NCI-H446 treated with DMSO at 0.1 percent for 48 hours (cell line): ENCODE data around the gene TRIM22.
"Not testable (repeated sequence)": the region's sequence is repeated elsewhere in the genome, so short reads cannot be mapped to it uniquely, and the experiment has no call there.

Experiments
- DNase-seq: peaks from one replicate; lab custom pipeline; 2025; lab: John Stamatoyannopoulos, UW

The TRIM22 gene, protein sequence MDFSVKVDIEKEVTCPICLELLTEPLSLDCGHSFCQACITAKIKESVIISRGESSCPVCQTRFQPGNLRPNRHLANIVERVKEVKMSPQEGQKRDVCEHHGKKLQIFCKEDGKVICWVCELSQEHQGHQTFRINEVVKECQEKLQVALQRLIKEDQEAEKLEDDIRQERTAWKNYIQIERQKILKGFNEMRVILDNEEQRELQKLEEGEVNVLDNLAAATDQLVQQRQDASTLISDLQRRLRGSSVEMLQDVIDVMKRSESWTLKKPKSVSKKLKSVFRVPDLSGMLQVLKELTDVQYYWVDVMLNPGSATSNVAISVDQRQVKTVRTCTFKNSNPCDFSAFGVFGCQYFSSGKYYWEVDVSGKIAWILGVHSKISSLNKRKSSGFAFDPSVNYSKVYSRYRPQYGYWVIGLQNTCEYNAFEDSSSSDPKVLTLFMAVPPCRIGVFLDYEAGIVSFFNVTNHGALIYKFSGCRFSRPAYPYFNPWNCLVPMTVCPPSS

DNA sequence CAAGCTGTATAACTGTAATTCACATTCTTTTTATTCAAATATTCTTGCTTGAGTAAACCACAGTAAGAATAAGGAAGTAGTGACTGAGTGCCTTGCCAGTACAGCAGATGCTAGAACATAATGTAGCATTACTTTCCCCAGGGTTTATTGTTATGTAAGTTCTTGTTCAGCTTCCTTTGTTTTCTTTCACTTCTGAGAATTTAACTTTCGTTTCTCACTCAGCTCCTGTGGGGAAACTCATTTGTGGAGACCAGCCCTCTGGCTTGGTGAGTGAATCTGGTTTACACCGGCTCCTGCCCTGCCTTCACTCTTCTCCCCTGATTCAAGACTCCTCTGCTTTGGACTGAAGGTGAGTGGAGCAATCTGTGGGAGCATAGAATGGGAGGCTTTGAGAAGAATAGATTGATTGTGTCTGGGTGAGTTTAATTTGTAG lies at the start of gene TRIM22:
Gene TRIM22, plus strand, starts transcription at position 240 of the 433 bp plus-strand sequence. CDS start 6,443 bp downstream, outside the sequence.
- DNase-seq = no peak

DNA sequence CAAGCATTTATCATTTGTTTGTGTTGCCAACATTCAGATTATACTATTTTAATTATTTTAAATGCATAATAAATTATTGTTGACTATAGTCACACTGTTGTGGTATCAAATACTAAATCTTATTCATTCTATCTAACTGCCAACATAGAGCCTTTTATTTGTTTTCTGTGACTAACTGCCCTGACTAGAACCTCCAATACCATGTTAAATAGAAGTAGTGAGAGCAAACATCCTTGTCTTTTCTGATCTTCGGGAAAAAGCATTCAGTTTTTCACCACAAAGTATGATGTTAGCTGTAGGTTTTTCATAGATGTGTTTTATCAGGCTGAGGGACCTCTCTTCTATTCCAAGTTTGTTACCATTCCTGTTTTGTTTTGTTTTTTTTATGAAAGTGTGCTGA lies 49.6 kb upstream of the TRIM22 start:
- DNase-seq = no peak

DNA sequence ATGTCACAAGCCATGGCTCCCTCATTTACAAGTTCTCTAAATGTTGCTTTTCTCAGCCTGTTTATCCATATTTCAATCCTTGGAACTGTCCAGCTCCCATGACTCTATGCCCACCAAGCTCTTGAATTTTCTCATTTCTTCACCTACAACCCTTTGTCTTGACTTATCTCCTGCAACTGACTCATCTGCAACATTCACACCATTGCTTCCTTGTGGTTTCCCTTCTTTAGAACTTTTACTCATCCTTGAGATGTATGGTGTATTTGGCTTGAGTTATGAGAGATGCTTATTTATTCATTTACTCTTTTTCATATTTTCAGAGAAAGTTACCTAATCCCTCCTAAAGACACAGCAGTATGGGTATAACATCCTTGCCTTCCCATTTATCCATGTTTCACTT lies 46.0 kb upstream of the TRIM22 start:
- no peak for DNase-seq

DNA sequence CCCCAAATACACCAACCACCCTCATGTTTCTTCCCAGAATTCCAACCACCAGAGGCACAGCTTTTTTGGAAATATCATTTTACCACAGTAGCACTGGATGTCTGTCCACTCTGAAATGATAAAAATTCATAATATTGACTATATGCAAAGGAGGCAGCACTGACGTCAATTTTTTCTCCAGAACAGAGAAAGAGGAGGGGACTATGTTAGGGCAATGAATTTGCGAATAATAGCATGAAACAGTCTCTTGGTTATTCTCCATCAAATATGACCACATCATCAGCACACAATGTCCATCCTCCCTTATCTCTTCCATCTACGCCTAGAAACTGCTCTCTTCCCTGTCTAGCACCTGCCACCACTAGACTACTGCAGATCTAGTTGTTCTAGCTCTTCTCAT lies 43.5 kb upstream of the TRIM22 start:
- no peak for DNase-seq

DNA sequence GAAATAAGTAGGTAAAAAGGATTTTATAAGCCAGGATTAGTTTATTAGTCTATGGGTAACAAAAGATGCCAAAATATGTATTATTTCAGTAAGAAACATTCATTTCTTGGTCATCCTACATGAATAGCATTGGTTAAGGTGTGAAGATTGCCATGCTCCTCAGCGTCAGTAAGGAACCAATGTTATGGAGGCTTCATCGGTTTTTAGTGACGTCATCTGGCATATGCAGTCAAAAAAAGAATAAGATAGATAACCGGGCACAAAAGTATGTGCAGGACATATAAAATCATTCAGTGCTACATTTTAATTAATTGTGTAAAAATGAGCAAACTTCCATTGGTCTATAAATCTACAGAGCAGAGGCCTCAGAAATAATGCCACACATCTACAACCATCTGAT lies 34.1 kb upstream of the TRIM22 start:
- no peak for DNase-seq

DNA sequence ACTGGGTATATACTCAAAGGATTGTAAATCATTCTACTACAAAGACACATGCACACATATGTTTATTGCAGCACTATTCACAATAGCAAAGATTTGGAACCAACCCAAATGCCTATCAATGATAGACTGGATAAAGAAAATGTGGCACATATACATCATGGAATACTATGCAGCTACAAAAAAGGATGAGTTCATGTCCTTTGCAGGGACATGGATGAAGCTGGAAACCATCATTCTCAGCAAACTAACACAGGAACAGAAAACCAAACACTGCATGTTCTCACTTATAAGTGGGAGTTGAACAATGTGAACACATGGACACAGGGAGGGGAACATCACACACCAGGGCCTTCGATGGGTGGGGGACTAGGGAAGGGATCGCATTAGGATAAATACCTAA lies 32.6 kb upstream of the TRIM22 start:
- not testable (repeated sequence) for DNase-seq

DNA sequence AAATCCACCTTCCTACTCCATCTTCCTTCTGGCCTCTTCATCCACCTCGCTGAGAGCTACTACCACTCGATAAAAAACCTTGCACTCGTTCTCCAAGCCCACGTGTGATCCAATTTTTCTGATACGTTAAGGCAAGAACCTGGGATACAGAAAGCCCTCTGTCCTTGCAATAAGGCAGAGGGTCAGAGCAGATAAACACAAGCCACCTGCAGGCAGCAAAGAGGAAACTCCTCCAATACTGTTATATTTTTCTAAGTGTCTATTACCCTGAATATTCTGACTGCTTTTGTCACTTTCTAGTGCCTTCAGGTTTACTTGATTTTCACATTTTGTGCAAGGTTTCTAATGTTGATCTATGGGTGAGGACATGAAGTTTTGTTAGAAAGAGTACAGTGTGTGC lies 31.3 kb upstream of the TRIM22 start:
- no peak for DNase-seq

DNA sequence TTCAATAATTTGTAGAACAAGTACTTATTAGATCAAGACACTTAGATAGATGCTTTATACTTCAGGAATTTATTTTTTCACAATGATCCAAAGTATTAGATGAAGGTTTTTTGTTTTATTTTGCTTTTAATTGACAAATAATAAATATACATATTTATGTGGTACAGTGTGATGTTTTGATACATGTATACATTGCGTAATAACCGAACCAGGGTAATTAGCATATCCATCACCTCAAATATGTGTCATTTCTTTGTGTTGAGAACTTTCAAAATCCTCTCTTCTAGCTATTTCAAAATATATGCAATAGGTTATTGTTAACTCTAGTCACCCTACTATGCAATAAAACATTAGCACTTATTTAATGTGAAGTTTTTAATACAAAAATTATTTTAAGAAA lies 26.1 kb upstream of the TRIM22 start:
- DNase-seq = no peak

DNA sequence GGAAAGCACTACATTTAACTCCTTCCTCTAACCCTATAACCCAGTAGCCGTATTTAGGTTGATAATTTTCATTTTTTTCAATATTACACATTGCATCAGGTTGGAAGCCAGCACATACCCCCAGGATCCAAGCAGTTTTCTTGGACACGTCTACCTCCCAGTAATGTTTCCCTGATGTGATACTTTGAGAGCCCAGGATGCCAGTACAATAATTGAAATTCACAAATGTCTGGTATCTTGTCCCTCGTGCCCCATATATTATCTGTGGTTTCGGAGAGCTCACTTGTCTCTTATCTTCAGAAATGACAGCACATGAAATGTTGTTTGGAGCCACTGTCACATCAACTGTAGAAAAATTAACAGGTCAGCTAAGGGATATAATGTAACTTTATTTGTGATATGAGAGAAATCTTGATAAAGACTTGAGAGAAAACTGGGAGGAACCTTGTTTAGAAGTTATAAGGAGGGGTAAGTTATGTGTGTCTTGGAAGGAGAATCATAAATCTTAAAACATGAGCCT lies 24.5 kb upstream of the TRIM22 start:
- no peak for DNase-seq

DNA sequence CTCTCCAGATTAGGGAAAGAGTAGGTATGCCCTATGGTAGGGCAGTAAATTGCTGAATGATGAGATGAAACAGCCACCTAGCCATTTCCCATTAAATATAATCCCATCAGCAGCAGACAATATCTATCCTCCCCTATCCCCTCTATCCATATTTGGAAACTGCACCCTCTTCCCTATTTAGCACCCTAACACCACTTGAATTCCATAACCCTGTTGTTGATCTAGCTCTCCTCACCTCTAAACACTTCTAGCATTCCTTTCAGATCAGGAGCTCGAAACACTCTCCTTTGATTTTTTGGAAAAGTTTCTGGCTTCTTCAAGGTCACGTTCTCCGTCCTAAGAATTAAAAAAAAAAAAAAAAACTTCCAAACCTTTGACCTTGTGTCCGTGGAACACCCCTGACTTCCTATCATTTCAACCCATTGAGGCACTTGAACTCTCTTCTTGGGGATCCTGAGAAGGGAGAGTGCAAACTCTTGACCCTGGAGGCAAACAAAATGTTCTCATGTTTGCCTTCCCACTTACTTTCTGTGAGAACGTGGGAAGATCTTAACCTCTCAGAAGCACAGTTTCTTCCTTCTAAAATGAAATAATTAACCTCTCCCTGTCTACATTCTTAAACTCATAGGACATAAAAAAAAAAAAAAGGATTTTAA lies 23.7 kb upstream of the TRIM22 start:
- no peak for DNase-seq

DNA sequence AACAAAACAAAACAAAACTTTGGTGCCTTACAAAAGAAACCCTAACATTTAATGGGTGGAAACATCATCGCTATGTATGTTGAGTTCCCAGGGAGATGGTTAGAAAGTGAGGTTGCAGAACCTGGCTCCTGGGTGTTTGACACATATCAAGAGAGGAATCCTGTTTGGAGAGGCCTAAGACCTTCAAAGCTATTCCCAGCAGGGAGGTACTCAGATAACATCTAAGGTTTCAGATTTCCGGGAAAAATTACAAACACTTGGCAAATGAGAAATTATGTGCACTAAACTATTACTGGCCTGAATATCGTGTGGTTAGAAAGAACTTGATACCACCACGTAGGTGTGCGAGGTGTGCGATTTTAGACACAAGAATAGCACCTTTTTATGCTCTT lies 23.2 kb upstream of the TRIM22 start:
- DNase-seq = no peak

DNA sequence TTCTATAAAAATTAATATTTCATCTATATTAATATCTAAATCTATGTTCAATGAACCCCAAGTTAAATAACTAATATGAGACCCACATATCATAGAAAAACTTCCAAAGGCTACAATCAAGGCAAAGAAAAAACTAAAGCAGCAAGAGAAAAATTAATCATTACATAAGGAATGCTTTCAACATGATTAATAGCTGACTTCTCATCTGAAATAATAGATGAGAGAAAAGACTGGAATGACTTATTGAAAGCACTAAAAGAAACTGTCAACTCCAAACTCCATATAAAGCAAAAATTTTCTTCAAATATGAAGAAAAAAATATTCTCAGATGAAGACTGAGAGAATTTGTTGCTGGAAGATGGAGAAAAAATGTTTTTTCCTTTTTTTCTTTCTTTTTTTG lies 17.8 kb upstream of the TRIM22 start:
- DNase-seq = no peak

DNA sequence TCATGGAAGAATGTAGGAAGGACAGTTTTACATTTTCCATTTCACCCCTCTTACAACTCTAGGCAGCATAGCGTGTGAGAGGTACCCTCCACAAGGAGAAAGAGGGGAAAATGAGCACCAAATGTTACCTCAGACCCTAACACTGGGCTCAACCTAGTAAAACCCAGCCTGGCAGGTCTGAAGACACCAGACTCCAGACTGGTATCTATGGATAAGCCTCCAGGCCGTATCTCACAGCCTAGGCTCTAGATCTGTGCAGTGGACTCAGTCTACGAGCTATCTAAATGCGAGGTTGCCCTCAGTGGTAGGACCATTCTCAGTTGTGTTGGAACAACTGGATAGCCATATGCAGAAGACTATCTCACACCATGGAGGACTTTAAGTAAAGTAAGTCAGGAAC lies 15.2 kb upstream of the TRIM22 start:
- no peak for DNase-seq

DNA sequence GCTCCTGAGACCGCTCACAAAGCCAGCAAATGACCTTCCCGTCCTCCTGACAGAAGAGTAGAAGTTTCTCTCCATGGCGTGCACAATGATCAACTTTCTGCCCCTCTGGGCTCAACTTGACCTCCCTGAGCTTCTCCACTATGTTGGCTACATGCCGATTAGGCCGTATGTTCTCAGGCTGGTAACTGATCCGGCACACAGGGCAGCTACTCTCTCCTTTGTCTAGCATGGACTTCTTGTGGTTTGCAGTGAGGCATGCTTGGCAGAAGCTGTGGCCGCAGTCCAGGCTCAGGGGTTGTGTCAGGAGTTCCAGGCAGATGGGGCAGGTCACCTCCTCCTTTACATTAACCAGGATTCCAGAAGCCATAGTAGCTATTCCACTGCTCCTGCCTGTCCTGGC lies 9.8 kb upstream of the TRIM22 start:
- DNase-seq = no peak

DNA sequence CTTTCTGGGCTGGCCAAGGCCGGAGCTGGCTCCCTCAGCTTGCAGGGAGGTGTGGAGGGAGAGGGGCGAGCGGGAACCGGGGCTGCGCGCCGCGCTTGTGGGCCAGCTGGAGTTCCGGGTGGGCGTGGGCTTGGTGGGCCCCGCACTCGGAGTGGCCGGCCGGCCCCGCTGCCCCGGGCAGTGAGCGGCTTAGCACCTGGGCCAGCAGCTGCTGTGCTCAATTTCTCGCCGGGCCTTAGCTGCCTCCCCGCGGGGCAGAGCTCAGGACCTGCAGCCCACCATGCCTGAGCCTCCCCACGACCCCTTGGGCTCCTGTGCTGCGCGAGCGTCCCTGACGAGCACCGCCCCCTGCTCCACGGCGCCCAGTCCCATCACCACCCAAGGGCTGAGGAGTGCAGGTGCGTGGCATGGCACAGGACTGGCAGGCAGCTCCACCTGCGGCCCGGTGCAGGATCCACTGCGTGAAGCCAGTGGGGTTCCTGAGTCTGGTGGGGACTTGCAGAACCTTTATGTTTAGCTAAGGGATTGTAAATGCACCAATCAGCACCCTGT lies 6.6 kb upstream of the TRIM22 start:
- DNase-seq = not testable (repeated sequence)

DNA sequence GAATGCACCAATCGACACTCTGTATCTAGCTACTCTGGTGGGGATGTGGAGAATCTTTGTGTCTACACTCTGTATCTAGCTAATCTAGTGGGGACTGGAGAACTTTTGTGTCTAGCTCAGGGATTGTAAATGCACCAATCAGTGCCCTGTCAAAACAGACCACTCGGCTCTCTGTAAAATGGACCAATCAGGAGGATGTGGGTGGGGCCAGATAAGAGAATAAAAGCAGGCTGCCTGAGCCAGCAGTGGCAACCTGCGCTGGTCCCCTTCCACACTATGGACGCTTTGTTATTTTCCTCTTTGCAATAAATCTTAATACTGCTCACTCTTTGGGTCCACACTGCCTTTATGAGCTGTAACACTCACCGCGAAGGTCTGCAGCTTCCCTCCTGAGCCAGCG lies 6.0 kb upstream of the TRIM22 start:
- DNase-seq = not testable (repeated sequence)

DNA sequence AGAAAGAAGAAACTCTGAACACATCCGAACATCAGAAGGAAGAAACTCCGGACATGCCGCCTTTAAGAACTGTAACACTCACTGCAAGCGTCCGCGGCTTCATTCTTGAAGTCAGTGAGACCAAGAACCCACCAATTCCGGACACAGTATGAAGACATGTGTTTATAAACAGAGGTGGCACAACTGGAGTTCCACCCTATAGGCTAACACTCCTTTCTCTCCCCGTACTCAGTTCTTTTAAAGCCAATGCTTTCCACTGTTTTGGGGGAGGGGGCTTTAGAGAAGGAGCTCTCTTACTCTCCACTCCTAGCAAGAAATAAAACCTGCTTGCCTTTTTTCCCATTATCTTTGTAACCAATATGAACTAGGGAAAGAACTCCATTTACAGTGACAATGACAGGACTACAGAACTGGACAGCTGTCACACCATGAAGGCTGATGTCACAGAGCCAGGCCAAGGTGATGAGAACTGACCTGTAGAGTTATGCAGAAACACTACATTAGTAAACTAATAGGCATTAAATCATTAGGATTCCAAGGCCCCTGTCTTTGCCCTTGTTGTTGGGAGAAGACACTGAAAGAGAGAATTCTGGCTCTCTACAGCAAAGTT lies 5.4 kb upstream of the TRIM22 start:
- no peak for DNase-seq

DNA sequence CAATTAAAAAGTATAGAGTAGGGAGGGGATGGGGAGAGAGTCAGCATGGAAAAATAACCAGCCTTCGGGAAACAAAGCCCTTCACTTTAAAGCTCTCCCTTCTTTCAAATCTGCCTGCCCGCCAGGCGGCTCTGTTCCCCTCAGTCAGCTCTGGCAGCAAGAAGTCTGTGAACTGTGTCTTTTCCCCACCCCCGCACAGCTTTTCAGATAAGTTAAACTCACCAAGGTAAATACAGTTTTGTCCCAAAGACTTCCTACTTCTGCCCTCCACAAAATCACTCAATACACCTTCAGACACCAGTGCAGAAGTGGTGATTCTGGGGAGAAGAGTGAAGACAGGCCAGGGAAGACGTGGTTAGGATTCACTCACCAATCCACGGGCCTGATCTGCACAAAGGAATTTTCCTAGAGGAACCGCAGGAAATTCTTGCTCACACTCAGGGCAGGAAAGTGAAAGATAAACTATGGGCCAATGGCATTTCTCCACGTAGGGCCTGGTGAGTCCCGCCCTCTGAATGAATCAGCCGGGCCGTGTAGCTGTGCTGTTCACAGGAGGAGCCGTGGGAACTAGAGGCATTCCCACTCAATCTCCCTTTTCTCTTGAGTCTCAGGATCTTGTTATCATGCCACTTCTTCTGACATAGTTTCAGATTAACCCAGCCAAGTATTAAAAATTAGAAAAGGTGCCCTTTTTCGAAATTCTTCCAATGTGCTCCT lies 4.8 kb upstream of the TRIM22 start, which contains the start of gene TRIM5:
Gene TRIM5, minus strand, starts transcription at position 429 of the 717 bp plus-strand sequence. CDS start 4,897 bp downstream, outside the sequence.
- no peak for DNase-seq

DNA sequence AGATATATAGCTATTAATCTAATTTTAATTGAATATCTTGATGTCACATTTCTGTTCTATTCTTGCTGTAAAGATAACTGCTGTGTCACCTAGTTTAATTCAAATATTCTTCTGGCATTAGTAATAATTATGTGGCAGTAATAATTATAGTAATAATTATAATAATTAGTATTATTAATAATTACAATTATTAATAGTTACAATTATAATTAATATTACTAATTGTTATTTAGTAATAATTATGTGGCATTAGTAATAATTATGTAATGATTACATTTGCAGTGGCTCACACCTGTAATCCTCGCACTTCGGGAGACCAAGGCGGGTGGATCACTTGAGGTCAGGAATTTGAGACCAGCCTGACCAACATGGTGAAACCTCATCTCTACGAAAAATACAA lies 3.2 kb upstream of the TRIM22 start:
- DNase-seq = no peak

DNA sequence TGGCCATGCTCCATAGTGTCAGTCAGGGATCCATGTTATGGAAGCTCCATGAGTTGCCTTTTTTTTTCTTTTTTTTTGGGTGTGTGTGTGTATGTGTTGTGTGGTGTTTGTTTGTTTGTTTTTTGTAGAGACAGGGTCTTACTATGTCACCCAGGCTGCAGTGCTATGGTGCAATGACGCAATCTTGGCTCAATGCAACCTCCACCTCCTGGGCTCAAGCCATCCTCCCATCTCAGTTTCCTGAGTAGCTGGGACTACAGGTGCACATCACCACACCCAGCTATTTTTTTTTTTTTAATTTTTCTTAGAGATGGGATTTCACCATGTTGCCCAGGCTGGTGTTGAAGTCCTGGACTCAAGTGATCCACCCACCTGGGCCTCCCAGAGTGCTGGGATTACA lies 1.1 kb upstream of the TRIM22 start:
- no peak for DNase-seq

DNA sequence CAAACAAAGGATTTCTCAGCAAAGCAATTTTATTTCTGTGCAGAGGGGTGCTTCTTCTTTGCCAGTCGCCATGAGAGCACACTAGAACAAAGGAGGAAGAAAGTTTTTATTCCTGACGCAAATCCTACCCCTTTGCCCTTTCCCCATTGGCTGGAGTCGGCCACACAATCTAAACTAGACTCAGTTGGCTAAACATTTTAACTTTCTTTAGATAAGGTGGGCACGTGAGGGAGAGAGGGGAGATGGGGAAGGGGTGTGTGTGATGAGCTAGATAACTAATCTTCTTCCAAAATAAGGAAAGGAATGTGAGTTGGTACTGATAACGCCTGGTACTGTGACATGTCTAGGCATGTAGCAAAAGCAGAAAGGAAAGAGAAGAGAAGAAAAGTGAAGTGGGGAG lies 626 bp downstream of the TRIM22 start:
- DNase-seq = no peak

DNA sequence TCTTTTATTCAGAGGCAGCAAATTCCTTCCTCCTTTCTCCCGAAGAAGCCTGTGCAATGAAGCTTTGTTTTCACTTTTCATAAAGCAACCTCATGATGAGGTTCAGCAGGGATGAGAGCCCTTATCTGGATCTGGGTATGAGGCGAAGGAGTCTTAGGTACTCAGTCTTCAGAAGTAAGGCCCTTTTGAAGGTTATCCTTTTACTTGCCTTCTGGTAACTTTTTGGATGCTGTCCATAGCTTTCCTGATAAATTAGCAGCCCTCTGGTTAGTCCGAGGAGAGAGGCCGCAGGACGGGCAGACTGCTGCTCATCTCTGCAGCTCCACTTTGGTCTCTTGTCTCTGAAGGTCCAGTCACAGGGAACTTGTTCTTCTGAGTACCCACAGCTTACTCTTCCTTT lies 1.1 kb downstream of the TRIM22 start:
- DNase-seq = no peak
